Ovary (tissue), 9 donors: ENCODE results near the gene ALKBH2. TPM values are rescaled to one million over a fixed set of nuclear protein-coding genes. Genes with fewer than 3 reads are reported as not detected.

ENCODE experiments used
- DNase-seq, 5 donors: peaks; one replicate each; pipeline ENCODE4 v3.0.0-alpha.2; 2019 to 2020
- H3K27ac ChIP-seq, 2 donors: fragments of 200-600 bp; one replicate each; pipeline versions ENCODE4 v1.5.1 to v1.8.0; 2019 to 2022
- H3K27me3 ChIP-seq: fragments of 200-600 bp; one replicate; pipeline ENCODE4 v1.8.0; 2022
- H3K36me3 ChIP-seq: fragments of 200-600 bp; sonication (generic); one replicate; pipeline ENCODE4 v1.5.1; 2019
- H3K4me1 ChIP-seq: one replicate; pipeline ENCODE4 v1.8.1; 2013; ENCODE audit warnings: mild to moderate bottlenecking, moderate library complexity; ENCODE audit not compliant: insufficient read depth
- H3K4me3 ChIP-seq: fragments of 200-600 bp; sonication (generic); one replicate; pipeline ENCODE4 v1.5.1; 2017
- H3K9me3 ChIP-seq, 2 donors: fragments of 200-600 bp in 1 of 2; sonication (generic) in 1 of 2; one replicate each; pipeline versions ENCODE4 v1.5.1 to v1.8.1; 2013 to 2019; ENCODE audit warnings: mild to moderate bottlenecking in 1 of 2, moderate library complexity in 1 of 2
- CTCF ChIP-seq, 3 donors: fragments of 450-650 bp in 2 of 3; fragments of 200-600 bp in 1 of 3; IDR thresholded peaks; one replicate each; pipeline versions ENCODE4 v1.5.1 to v1.8.0; 2016 to 2022; ENCODE audit warnings: antibody characterized with exemption in 3 of 3, mild to moderate bottlenecking in 1 of 3
- EP300 ChIP-seq: sonication (generic); formaldehyde crosslinking; IDR thresholded peaks from one replicate; pipeline ENCODE4 v1.6.1; 2017; ENCODE audit warnings: antibody characterized with exemption
- POLR2A ChIP-seq: fragments of 450-650 bp; IDR thresholded peaks from one replicate; pipeline ENCODE4 v1.6.1; 2017; ENCODE audit warnings: antibody characterized with exemption, mild to moderate bottlenecking, moderate library complexity
- WGBS, 3 donors: extraction: QIAGEN DNeasy Blood & Tissue Kit in 1 of 3; methylation state at CpG; one replicate each; pipeline versions ENCODE4 v1.1.5 to v1.1.7; 2013 to 2017; 5-methylcytosine and 5-hydroxymethylcytosine counted together
- intact Hi-C, 4 donors: fragments of 100-400 bp; cut with DNase I; formaldehyde crosslinking; loops; one replicate each; pipeline versions ENCODE4 v1.11.0 to v1.15.1; 2022 to 2023
- polyA plus RNA-seq, 2 donors: library from polyadenylated mRNA; stranded (reverse); fragments of 200-250 nt in 1 of 2; fragments of 350-450 nt in 1 of 2; fragmentation: Illumina TruSeq in 1 of 2; extraction: RNeasy Lipid Tissue Mini Kit (QIAGEN cat#74804) in 1 of 2; gene quantifications; one replicate each; pipeline ENCODE4 v1.2.3, GENCODE V29; 2013 to 2014
- total RNA-seq, 7 donors: library from RNA; depleted of rRNA in 2 of 7; stranded (reverse); fragments of >200 nt in 2 of 7; fragmentation: NEBNext Ultra II Directional in 3 of 7; extraction: Animal tissue kit (Norgen Biotek cat#: 25700) in 3 of 7; gene quantifications; one replicate each; pipeline versions ENCODE4 v1.1.0 to v1.2.4, GENCODE V29; 2016 to 2023
- donor health status: DM: no; HTN: no; CAD: no; lungs with moderate emphysema.
- donor health status: DM: no; HTN: no; CAD: no.
- donor health status: Bipolar disorder and iron deficiency.
- donor health status: DM: yes; HTN: yes; CAD: no.
- donor health status: DM: no; HTN: no; CAD: no.
- donor health status: DM: yes; HTN: yes; CAD: no.

ALKBH2 gene
- total and polyA plus RNA-seq, 9 donors = 11.3 to 26.4 (median 21.1) TPM

GRCh38 chr12:109137055-109137454 lies 43.8 kb upstream of the ALKBH2 start:
- H3K27ac ChIP-seq = no peak overlapping the region

GRCh38 chr12:109134186-109134917 lies 41.1 kb upstream of the ALKBH2 start:
- peak in 2 of 5 donors; percentile 42 to 51 for DNase-seq
- no peaks in the 10 kb centered on the region for H3K27me3 ChIP-seq
- WGBS, 3 donors = 33 to 35% (median 34%) methylated on average over 6 of the region's 6 CpGs
- peaks cover 7% of the 10 kb centered on the region for H3K4me1 ChIP-seq
- intact Hi-C loops = no loop called here
- H3K27ac ChIP-seq = no peak overlapping the region
- no peaks in the 10 kb centered on the region for H3K9me3 ChIP-seq
- TF ChIP-seq CTCF (IDR thresholded peaks at IDR 0.05) (no peak), EP300 (no peak), POLR2A (no peak)
- H3K4me3 ChIP-seq = no peak overlapping the region
- H3K36me3 ChIP-seq = no peaks in the 10 kb centered on the region

More at GRCh38 chr12:109137055-109137454, 43.8 kb upstream of the ALKBH2 start:
- no peaks in the 10 kb centered on the region for H3K9me3 ChIP-seq
- H3K4me1 ChIP-seq = peaks cover 5% of the 10 kb centered on the region
- no peak for DNase-seq
- H3K27me3 ChIP-seq = no peaks in the 10 kb centered on the region
- H3K4me3 ChIP-seq = no peak overlapping the region
- 65 to 86% (median 72%) methylated on average over 2 of the region's 2 CpGs for WGBS, 3 donors
- intact Hi-C loops = no loop called here
- H3K36me3 ChIP-seq = no peaks in the 10 kb centered on the region
- TF ChIP-seq POLR2A = no peak
- no peak for TF ChIP-seq CTCF (IDR thresholded peaks at IDR 0.05)

GRCh38 chr12:109131154-109132050 lies 38.1 kb upstream of the ALKBH2 start:
- 39 to 69% (median 43%) methylated on average over 24 of the region's 24 CpGs for WGBS, 3 donors
- intact Hi-C loops = no loop called here

More at GRCh38 chr12:109131154-109132050, 38.1 kb upstream of the ALKBH2 start:
- no peak for DNase-seq
- H3K4me1 ChIP-seq = peaks cover 7% of the 10 kb centered on the region
- no peaks in the 10 kb centered on the region for H3K27me3 ChIP-seq
- H3K27ac ChIP-seq = peak overlapping the region in 1 of 2 donors; percentile 26
- H3K4me3 ChIP-seq = no peak overlapping the region
- no peaks in the 10 kb centered on the region for H3K9me3 ChIP-seq
- H3K36me3 ChIP-seq = no peaks in the 10 kb centered on the region
- TF ChIP-seq POLR2A (no peak), EP300 (no peak), CTCF (IDR thresholded peaks at IDR 0.05) (no peak)
